Measurements from ENCODE around the gene SH3GLB1. TPM values are rescaled to one million over a fixed set of nuclear protein-coding genes. Genes with fewer than 3 reads are reported as not detected.

Gene SH3GLB1
- total RNA-seq, 1 experiment from 2014 or later: 25.0 TPM

DNA sequence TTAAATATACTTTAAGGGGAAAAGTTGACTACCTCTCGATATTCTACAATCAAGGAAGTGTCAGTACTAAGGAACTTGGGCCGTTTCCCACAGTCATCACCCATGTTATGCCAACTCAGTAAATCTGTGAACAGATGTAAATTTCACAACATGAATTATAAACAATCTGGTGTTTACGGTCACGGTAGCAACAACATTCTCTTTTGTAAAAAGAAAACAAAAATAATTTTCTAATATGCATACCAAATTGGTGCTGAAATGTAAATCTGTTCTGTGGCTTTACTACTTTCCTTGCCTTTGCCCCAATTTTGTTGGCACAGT lies 1.2 kb downstream of the SH3GLB1 start:
- Histone ChIP-seq H3K27ac (ENCODE audit: low read length) (peak overlapping the region; percentile 78), H3K9me2 (replicated peaks; ENCODE audit: low read length) (no peaks in the 10 kb centered on the region), H3K4me2 (ENCODE audit: low read length) (peak overlapping the region; percentile 90), H3K4me3 (ENCODE audit: low read length) (peak overlapping the region; percentile 92), H3K27me3 (ENCODE audit: low read length) (no peaks in the 10 kb centered on the region), H3K36me3 (ENCODE audit: low read depth, low read length) (peaks cover 3% of the 10 kb centered on the region; the same call in 1 of the 2 replicates), H3F3A (ENCODE audit: low read length, unreplicated experiment) (no peaks in the 10 kb centered on the region), H3K79me2 (ENCODE audit: low read length) (peaks cover 57% of the 10 kb centered on the region), H3K9ac (ENCODE audit: low read length) (peak overlapping the region; percentile 84), H2AFZ (ENCODE audit: low read length) (peak overlapping the region; percentile 92), H3K4me1 (ENCODE audit: insufficient read depth, low read length) (peaks cover 23% of the 10 kb centered on the region), H3K9me3 (ENCODE audit: low read length) (no peaks in the 10 kb centered on the region), H4K20me1 (ENCODE audit: low read length) (peaks cover 22% of the 10 kb centered on the region)
- ChIA-PET CTCF (interaction anchor here (0.6 to 2.8 kb wide), 4 partner anchors 10 to 209 kb away, joined by 3 to 34 read pairs (median 10); partner anchors contain the start of genes HS2ST1 and SELENOF), POLR2A (ENCODE audit: unreplicated experiment) (no interaction called here)
- ATAC-seq (no peak), DNase-seq (peak; percentile 18)
- TSS peak; percentile 45 for BruUV-seq (replicated peaks)
- intact Hi-C loops (cut with micrococcal nuclease): loop anchor here (10.0 kb wide), 2 partner anchors 79 to 209 kb away; partner anchors contain the start of genes HS2ST1 and SELENOF
- TF ChIP-seq EZH2 (IDR thresholded peaks at IDR 0.05; ENCODE audit: low read length, unreplicated experiment) (no peak), EZH2phosphoT487 (IDR thresholded peaks at IDR 0.05; ENCODE audit: borderline replicate concordance, low read length) (no peak)
- TF ChIP-seq, protein P1, sequence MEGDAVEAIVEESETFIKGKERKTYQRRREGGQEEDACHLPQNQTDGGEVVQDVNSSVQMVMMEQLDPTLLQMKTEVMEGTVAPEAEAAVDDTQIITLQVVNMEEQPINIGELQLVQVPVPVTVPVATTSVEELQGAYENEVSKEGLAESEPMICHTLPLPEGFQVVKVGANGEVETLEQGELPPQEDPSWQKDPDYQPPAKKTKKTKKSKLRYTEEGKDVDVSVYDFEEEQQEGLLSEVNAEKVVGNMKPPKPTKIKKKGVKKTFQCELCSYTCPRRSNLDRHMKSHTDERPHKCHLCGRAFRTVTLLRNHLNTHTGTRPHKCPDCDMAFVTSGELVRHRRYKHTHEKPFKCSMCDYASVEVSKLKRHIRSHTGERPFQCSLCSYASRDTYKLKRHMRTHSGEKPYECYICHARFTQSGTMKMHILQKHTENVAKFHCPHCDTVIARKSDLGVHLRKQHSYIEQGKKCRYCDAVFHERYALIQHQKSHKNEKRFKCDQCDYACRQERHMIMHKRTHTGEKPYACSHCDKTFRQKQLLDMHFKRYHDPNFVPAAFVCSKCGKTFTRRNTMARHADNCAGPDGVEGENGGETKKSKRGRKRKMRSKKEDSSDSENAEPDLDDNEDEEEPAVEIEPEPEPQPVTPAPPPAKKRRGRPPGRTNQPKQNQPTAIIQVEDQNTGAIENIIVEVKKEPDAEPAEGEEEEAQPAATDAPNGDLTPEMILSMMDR (conservative IDR thresholded peaks at IDR 0.05; ENCODE audit: low read depth, low read length): no peak

DNA sequence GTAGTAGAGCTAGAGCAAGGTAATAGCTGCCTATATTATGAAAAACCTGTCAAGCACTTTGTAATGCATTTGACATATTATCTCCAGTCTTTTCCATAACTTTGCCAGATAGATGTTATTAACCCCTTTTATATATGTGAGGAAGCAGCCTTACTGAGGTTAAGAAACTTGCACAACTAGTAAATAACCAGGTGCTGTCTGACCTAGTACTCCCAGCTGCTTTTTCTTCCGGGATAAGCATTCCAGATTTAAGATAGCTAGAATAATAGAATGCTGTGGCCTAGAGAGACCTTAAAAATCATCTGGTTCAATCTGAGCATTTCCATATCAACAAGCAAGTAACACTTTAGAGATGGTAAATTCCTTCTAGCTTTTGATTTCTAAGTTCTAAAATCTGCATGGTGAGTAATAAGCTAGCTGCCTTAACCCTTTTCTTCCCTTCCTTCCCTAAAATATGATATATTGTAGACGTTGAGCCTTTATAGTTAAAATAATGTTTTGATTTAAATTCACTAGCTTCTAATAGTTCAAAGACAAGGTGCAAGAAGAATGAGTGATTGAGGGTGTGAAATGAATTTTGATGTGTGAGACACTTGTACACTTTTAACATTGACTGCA lies 1.8 kb downstream of the SH3GLB1 start:
- Histone ChIP-seq H3K9ac (ENCODE audit: low read length) (peak overlapping the region; percentile 84), H3K9me2 (replicated peaks; ENCODE audit: low read length) (no peaks in the 10 kb centered on the region), H3K27ac (ENCODE audit: low read length) (no peak overlapping the region), H3K79me2 (ENCODE audit: low read length) (peaks cover 62% of the 10 kb centered on the region), H3K4me3 (ENCODE audit: low read length) (peak overlapping the region; percentile 92), H3K36me3 (ENCODE audit: low read depth, low read length) (peaks cover 3% of the 10 kb centered on the region; the same call in 1 of the 2 replicates), H3K4me2 (ENCODE audit: low read length) (peak overlapping the region; percentile 90), H3K27me3 (ENCODE audit: low read length) (no peaks in the 10 kb centered on the region), H3F3A (ENCODE audit: low read length, unreplicated experiment) (no peaks in the 10 kb centered on the region), H2AFZ (ENCODE audit: low read length) (no peak overlapping the region), H3K4me1 (ENCODE audit: insufficient read depth, low read length) (peaks cover 23% of the 10 kb centered on the region), H4K20me1 (ENCODE audit: low read length) (peaks cover 22% of the 10 kb centered on the region), H3K9me3 (ENCODE audit: low read length) (no peaks in the 10 kb centered on the region)
- BruUV-seq (replicated peaks): no TSS peak
- DNase-seq (peak; percentile 27), ATAC-seq (no peak)
- intact Hi-C loops (cut with micrococcal nuclease): loop anchor here (1.0 to 10.0 kb wide), 3 partner anchors 8 to 209 kb away; partner anchors contain the start of genes HS2ST1 and SELENOF
- POLR2A ChIA-PET (ENCODE audit: unreplicated experiment): no interaction called here
- CTCF ChIA-PET: interaction anchor here (2.8 kb wide), 1 partner anchor 11 kb away, joined by 34 read pairs; no protein-coding TSS in a partner anchor
- TF ChIP-seq EZH2phosphoT487 (IDR thresholded peaks at IDR 0.05; ENCODE audit: borderline replicate concordance, low read length): no peak
- TF ChIP-seq EZH2 (IDR thresholded peaks at IDR 0.05; ENCODE audit: low read length, unreplicated experiment): no peak
- TF ChIP-seq, protein P1 (conservative IDR thresholded peaks at IDR 0.05; ENCODE audit: low read depth, low read length): no peak

DNA sequence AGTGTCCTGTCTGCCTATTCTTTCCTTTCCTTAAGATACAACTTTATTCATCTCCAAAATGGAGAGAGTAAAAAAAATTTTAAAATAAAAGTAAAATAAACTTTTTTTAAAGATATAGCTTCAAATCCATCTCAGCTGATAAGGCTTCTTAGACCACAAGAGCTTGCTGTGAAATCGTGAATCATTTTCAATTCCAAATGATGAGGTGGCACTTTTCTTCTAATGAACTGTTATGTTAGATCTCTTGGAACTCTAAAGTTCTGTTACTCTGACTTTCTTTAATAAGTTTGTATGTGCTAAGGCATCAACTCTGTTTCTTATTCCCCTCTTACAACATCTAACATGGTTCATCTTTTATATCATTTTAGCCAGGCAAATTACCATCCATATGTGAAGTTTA lies 4.5 kb downstream of the SH3GLB1 start:
- CTCF ChIA-PET: no interaction called here
- intact Hi-C loops (cut with micrococcal nuclease): loop anchor here (10.0 kb wide), 2 partner anchors 76 to 206 kb away; partner anchors contain the start of genes HS2ST1 and SELENOF
- ATAC-seq: no peak

More for the DNA sequence above, 4.5 kb downstream of the SH3GLB1 start:
- peaks cover 87% of the 10 kb centered on the region for H3K79me2 ChIP-seq (ENCODE audit: low read length)
- TF ChIP-seq, protein P1 (conservative IDR thresholded peaks at IDR 0.05; ENCODE audit: low read depth, low read length): no peak
- TF ChIP-seq EZH2phosphoT487 (IDR thresholded peaks at IDR 0.05; ENCODE audit: borderline replicate concordance, low read length) (no peak), EZH2 (IDR thresholded peaks at IDR 0.05; ENCODE audit: low read length, unreplicated experiment) (no peak)
- no peak for DNase-seq
- H3K9me3 ChIP-seq (ENCODE audit: low read length): no peaks in the 10 kb centered on the region
- peaks cover 28% of the 10 kb centered on the region for H4K20me1 ChIP-seq (ENCODE audit: low read length)
- peaks cover 22% of the 10 kb centered on the region for H3K4me1 ChIP-seq (ENCODE audit: insufficient read depth, low read length)
- H3K27me3 ChIP-seq (ENCODE audit: low read length): no peaks in the 10 kb centered on the region
- H3F3A ChIP-seq (ENCODE audit: low read length, unreplicated experiment): peaks cover 4% of the 10 kb centered on the region
- no peaks in the 10 kb centered on the region for H3K9me2 ChIP-seq (replicated peaks; ENCODE audit: low read length)
- no peak overlapping the region for H3K4me2 ChIP-seq (ENCODE audit: low read length)
- peaks cover 3% of the 10 kb centered on the region; the same call in 1 of the 2 replicates for H3K36me3 ChIP-seq (ENCODE audit: low read depth, low read length)
- no peak overlapping the region for H3K4me3 ChIP-seq (ENCODE audit: low read length)
- no peak overlapping the region for H3K27ac ChIP-seq (ENCODE audit: low read length)
- no peak overlapping the region for H3K9ac ChIP-seq (ENCODE audit: low read length)
- no peak overlapping the region for H2AFZ ChIP-seq (ENCODE audit: low read length)
- BruUV-seq (replicated peaks): no TSS peak
- POLR2A ChIA-PET (ENCODE audit: unreplicated experiment): no interaction called here
